ENCODE data around the gene BCL7B. TPM values are rescaled to one million over a fixed set of nuclear protein-coding genes. Genes with fewer than 3 reads are reported as not detected.

Gene BCL7B
- 60.4 to 75.8 TPM (median 68.4 TPM) in 5 replicates for total RNA-seq (2022; extraction: Qiagen RNA extraction; ENCODE audit: low read depth)

DNA sequence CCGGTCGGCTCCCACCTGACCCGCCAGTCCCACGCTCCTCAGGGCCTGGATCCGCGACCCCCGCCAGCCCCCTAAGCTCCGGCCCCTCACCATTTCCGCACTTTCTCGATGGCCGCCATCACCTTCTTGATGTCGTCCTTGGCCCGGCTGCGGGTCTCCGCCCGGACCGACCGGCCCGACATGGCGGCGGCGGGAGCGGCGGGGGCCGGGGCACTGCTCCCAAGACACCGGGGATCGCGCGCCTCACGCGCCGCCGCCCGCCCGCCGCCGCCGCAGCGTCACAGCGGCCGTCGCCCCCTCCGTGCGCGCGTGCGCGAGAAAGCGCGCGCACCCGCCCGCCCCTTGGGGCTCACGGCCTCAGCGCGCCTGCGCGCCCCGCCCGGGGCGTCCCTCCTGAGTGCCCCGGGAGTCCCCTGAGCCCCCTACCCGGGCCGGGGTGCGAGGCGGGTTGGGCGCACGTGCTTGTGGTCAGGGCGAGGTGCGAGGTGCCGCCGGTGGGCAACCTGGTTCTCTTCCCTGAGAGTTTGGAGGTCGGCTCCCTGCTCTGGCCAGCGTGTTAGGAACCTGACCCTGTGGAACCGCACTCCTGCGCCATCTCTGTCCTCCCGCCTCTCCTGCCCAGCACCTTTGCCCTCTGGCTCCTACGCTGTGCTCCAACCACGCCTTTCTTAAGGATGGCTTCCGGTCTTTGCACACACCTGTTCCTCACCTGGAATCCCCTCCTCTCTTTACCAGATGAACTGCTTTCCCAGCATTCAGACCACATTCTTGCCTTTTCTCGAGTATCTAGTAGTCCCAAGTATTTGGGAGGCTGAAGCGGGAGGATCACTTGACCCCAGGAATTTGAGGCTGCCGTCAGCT is at the start of gene BCL7B:
BCL7B (minus strand) TSS at position 294 of the 861 bp plus-strand sequence; CDS start at position 182, 112 bp downstream.

DNA sequence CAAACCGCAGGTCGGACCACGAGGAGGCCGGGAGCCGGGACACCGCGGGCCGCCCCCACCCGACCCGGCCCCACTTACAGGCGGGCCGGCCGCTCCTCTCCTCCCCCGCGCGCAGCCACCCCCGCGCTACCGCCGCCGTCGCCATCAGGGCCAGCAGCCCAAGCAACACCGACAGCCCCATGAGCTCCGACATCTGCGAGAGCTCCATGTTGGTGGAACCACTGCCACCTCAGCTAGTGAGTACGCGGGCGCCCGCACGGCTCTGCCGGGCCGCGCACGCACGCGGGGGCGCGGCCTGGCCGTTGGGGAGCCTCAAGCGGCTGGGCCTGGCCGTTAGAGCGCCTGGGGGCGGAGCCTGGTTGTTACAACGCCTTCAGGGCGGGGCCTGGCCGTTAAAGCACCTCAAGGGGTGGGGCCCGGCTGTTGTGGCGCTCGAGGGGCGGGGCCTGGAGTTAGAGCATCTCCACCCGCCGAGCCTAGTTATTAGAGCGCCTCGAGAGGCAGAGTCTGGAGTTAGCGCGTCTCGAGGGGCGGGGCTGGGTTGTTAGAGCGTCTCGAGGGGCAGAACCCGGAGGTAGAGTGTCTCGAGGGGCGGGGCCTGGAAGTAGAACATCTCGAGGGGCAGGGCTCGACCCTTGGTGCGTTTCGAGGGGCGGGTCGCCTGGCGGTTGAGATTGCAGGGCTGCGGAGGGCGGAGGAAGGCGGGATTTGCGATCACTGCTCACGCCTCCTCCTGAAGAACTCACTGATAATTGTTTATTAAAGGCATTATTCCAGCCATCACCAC is 21.0 kb upstream of the BCL7B start, which contains the start of gene TBL2:
TBL2 (minus strand) TSS at position 238 of the 787 bp plus-strand sequence; CDS start at position 208, 30 bp downstream.

DNA sequence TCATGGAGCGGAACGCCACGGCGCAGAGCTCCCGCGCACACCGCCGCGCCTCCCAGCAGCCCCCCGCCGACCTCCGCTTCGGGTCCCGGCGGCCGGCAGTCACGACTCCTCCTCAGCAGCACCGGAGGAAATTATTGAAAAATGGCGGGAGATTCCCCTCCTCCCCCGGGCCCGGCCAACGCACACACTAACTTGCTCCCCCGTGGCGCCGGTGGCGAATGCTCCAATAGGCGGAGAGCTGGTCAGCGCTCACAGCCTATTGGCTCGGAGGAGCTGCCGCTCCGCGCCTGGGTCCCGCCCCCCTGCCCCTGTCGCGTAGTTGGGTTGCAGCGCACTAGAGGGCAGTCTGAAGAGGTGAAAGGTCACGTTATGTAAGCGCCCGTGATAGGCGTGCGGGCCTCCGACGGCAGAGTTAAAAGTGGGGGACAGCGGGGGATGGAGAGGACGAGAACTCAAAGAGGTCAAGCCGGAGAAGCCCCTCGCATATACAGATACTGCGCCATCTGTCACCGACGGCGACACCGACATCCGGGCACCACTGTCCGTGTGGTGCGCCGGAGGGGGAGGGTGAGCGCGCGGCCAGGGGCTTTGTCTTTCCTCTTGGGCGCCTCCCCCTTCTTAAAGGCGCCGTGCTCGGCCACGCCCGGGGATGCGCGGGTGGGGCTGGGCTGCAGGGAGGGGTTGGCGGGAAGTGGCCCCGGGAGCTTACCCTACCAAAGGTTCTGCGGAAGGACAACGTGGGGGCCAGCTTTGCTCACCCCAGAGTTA is 35.2 kb downstream of the BCL7B start, which contains the start of gene BAZ1B:
BAZ1B (minus strand) TSS at position 189 of the 768 bp plus-strand sequence. CDS start 360 bp downstream, outside the sequence.

Other genes starting within 250 kb of the BCL7B start
- 53.5 to 65.1 TPM (median 64.3 TPM) in 5 replicates for gene NSUN5, start 248.9 kb downstream of the BCL7B start, total RNA-seq (2022; extraction: Qiagen RNA extraction; ENCODE audit: low read depth)
- gene TRIM50, start 229.6 kb downstream of the BCL7B start, total RNA-seq (2022; extraction: Qiagen RNA extraction; ENCODE audit: low read depth): 0.08 TPM in 1 of 5 replicates, not detected in the others
- not detected in 5 replicates for gene FKBP6, start 229.5 kb downstream of the BCL7B start, total RNA-seq (2022; extraction: Qiagen RNA extraction; ENCODE audit: low read depth)
- gene FZD9, start 123.9 kb downstream of the BCL7B start, total RNA-seq (2022; extraction: Qiagen RNA extraction; ENCODE audit: low read depth): 1.3 to 2.1 TPM (median 1.7 TPM) in 5 replicates
- gene BAZ1B, start 35.4 kb downstream of the BCL7B start, total RNA-seq (2022; extraction: Qiagen RNA extraction; ENCODE audit: low read depth): 47.9 to 58.9 TPM (median 56.2 TPM) in 5 replicates
- gene TBL2, start 20.9 kb upstream of the BCL7B start, total RNA-seq (2022; extraction: Qiagen RNA extraction; ENCODE audit: low read depth): 49.3 to 57.0 TPM (median 50.3 TPM) in 5 replicates
- gene MLXIPL, start 66.8 kb upstream of the BCL7B start, total RNA-seq (2022; extraction: Qiagen RNA extraction; ENCODE audit: low read depth): 1.2 to 1.5 TPM (median 1.3 TPM) in 5 replicates
- 4.4 to 7.3 TPM (median 6.6 TPM) in 5 replicates for gene VPS37D, start 110.1 kb upstream of the BCL7B start, total RNA-seq (2022; extraction: Qiagen RNA extraction; ENCODE audit: low read depth)
- gene DNAJC30, start 125.8 kb upstream of the BCL7B start, total RNA-seq (2022; extraction: Qiagen RNA extraction; ENCODE audit: low read depth): 8.2 to 10.7 TPM (median 10.2 TPM) in 5 replicates
- 129 to 166 TPM (median 136 TPM) in 5 replicates for gene BUD23, start 125.9 kb upstream of the BCL7B start, total RNA-seq (2022; extraction: Qiagen RNA extraction; ENCODE audit: low read depth)
- 75.6 to 95.5 TPM (median 88.3 TPM) in 5 replicates for gene STX1A, start 162.0 kb upstream of the BCL7B start, total RNA-seq (2022; extraction: Qiagen RNA extraction; ENCODE audit: low read depth)
- gene ABHD11, start 181.1 kb upstream of the BCL7B start, total RNA-seq (2022; extraction: Qiagen RNA extraction; ENCODE audit: low read depth): 21.8 to 28.5 TPM (median 26.4 TPM) in 5 replicates
- 2.1 to 5.3 TPM (median 3.0 TPM) in 5 replicates for gene CLDN3, start 212.6 kb upstream of the BCL7B start, total RNA-seq (2022; extraction: Qiagen RNA extraction; ENCODE audit: low read depth)